Activated T-cell treated with anti-CD3 and anti-CD28 coated beads, Interleukin-2, amount 50 U/mL, for 72 hours (primary cell): ENCODE measurements around the gene C6orf58. TPM values are rescaled to one million over a fixed set of nuclear protein-coding genes. Genes with fewer than 3 reads are reported as not detected.
A peak's percentile ranks its signal among the peaks of the same experiment; 100 is the strongest.

Source experiments
- ATAC-seq, 2 donors: fragments of 150-1000 bp; cut with Tn5 transposase; replicated peaks in 1 of 2; 2 replicates each; pipeline ENCODE4 v1.10.0; 2021; ENCODE audit warnings: moderate library complexity in 2 of 2, mild to moderate bottlenecking in 1 of 2
- DNase-seq, 2 donors: peaks; one replicate each; pipeline ENCODE4 v3.0.0; 2021 to 2022; ENCODE audit warnings: mixed read lengths in 1 of 2
- H3K27ac Mint-ChIP-seq: one replicate; pipeline ENCODE4 v1.8.0; 2022; ENCODE audit warnings: mild to moderate bottlenecking, moderate library complexity, mixed read lengths
- H3K27me3 Mint-ChIP-seq: one replicate; pipeline ENCODE4 v1.8.0; 2022; ENCODE audit warnings: low read depth, mixed read lengths
- H3K36me3 Mint-ChIP-seq, 2 donors: one replicate each; pipeline ENCODE4 v1.8.0; 2022; ENCODE audit warnings: mixed read lengths in 2 of 2, mild to moderate bottlenecking in 1 of 2; ENCODE audit not compliant: insufficient read depth in 2 of 2
- H3K4me1 Mint-ChIP-seq: one replicate; pipeline ENCODE4 v1.8.0; 2022; ENCODE audit warnings: low read depth, mixed read lengths
- H3K4me3 Mint-ChIP-seq, 2 donors: one replicate each; pipeline ENCODE4 v1.8.0; 2022; ENCODE audit warnings: mild to moderate bottlenecking in 2 of 2, mixed read lengths in 2 of 2, moderate library complexity in 2 of 2
- H3K9me3 Mint-ChIP-seq, 2 donors: one replicate each; pipeline ENCODE4 v1.8.0; 2022; ENCODE audit warnings: mixed read lengths in 2 of 2
- total RNA-seq, 2 donors: library from RNA; stranded (reverse); gene quantifications; one replicate each; pipeline ENCODE4 v1.2.3, GENCODE V29; 2022

Gene C6orf58
- total RNA-seq = not detected

DNA sequence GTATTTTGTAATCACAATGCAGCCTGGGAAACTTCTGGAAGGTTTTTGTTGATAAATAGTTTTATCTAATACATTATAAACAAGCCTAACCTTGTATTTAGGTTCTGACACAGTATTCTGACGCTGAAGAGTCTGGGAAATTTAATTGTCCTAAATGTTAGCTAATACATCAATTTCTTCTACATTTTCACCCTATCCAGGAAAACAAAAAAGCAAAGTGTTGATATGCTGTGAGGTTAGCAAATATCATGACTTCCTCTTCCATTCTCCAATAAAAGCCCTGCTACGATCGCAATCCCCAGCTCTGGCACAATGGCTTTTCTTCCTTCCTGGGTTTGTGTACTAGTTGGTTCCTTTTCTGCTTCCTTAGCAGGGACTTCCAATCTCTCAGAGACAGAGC, at the start of gene C6orf58:
Gene C6orf58 (plus strand): TSS at position 301 of the 400 bp plus-strand sequence. CDS start 12 bp downstream, at position 313.
- peaks cover 5% of the 10 kb centered on the region for H3K4me1 Mint-ChIP-seq
- no peak for DNase-seq
- H3K4me3 Mint-ChIP-seq = no peak within 1 kb of the TSS
- H3K27me3 Mint-ChIP-seq = peaks cover 26% of the 10 kb centered on the region
- H3K36me3 Mint-ChIP-seq = no peaks in the 10 kb centered on the region
- H3K27ac Mint-ChIP-seq = no peak within 1 kb of the TSS
- no peak for ATAC-seq
- H3K9me3 Mint-ChIP-seq = no peaks in the 10 kb centered on the region

DNA sequence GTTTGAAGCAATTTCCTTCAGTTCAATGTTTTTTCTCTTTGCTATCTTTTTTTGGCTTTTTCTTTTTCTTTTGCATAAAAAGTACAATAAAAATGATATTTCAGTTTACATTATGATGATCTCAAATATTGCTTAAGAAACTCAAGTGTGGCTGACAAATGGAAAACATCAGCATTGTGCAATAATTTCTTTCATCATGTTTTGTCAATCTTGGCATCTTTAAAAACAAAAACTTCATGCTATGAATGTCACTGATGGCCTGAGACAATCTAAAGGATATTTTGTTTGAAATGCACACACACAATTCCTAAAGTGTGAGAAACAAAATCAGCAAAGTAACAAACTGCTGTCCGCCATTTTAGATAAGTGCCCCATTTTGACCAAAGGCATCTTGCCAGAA, 44.0 kb upstream of the C6orf58 start:
- ATAC-seq = no peak
- Mint-ChIP-seq H3K27ac (no peak overlapping the region), H3K4me3 (no peak overlapping the region), H3K36me3 (no peaks in the 10 kb centered on the region), H3K4me1 (no peaks in the 10 kb centered on the region), H3K9me3 (no peaks in the 10 kb centered on the region), H3K27me3 (peaks cover 39% of the 10 kb centered on the region)
- DNase-seq = no peak

DNA sequence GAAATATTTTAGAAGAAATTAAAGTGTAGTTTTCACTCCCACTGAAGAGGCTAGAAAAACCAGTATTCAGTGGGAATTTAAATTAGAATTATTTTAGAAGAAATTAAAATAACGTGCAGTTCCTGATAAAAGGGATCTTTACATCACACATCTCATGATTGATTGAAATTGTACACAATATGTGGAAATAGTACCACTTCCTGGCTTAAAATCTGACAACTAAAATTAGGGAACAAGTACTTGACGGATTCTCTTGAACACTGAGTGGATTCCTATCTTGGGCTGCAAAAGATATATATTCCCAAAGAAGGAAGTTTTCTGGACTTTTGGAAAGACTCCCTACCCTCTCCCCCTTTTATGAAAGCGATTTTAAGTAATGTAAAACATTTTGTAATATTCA, 43.2 kb upstream of the C6orf58 start:
- H3K9me3 Mint-ChIP-seq = no peaks in the 10 kb centered on the region
- H3K36me3 Mint-ChIP-seq = no peaks in the 10 kb centered on the region
- DNase-seq = no peak
- H3K4me1 Mint-ChIP-seq = peaks cover 1% of the 10 kb centered on the region
- no peak overlapping the region for H3K4me3 Mint-ChIP-seq
- H3K27me3 Mint-ChIP-seq = peaks cover 31% of the 10 kb centered on the region
- no peak overlapping the region for H3K27ac Mint-ChIP-seq
- no peak for ATAC-seq

DNA sequence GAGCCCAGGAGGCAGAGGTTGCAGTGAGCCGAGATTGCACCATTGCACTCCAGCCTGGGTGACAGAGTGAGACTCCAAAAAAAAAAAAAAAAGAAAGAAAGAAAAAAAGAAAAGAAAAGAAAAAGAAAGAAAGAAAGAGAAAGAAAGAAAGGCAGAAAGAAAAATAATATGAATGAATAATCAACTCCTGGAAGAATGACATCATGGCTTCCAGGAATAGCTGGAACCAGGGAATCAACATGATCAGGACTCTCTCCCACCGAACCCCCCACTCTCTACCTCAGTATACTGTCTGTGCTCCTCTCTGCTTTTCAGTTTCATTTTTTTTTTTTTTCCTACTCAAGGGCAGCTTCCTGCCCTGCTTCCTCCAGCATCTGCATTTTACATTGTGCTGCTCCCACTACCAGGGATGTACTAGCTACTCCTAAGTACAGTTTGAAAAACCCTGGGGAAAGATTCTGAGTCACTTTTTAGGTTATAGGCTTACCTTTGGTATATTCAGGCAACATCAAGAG, 38.2 kb upstream of the C6orf58 start:
- Mint-ChIP-seq H3K9me3 (no peaks in the 10 kb centered on the region), H3K27ac (no peak overlapping the region), H3K27me3 (peaks cover 30% of the 10 kb centered on the region), H3K36me3 (no peaks in the 10 kb centered on the region), H3K4me1 (peaks cover 6% of the 10 kb centered on the region), H3K4me3 (no peak overlapping the region)
- no peak for DNase-seq
- ATAC-seq = peak in 1 of 2 donors; percentile 19

DNA sequence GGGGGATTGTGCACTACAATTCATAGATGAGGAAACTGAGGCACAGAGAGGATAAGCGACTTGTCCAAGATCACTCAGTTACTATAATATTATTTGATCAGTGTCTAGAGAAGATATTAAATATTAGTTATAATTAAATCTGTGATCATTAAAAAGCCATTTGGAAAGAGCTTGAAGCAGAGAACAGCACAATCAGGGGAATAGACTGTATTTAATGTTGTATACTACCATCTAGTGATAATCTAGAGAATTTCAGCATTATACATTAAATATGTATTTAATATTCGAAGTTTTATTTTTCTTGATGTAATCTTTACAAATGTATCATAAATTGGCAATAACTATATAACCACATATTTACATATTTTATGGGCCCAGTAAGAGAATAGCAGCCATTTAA, 37.7 kb upstream of the C6orf58 start:
- Mint-ChIP-seq H3K9me3 (no peaks in the 10 kb centered on the region), H3K27me3 (peaks cover 25% of the 10 kb centered on the region), H3K4me3 (no peak overlapping the region), H3K36me3 (no peaks in the 10 kb centered on the region), H3K27ac (no peak overlapping the region), H3K4me1 (peaks cover 6% of the 10 kb centered on the region)
- DNase-seq (no peak), ATAC-seq (peak; percentile 48 to 57)

DNA sequence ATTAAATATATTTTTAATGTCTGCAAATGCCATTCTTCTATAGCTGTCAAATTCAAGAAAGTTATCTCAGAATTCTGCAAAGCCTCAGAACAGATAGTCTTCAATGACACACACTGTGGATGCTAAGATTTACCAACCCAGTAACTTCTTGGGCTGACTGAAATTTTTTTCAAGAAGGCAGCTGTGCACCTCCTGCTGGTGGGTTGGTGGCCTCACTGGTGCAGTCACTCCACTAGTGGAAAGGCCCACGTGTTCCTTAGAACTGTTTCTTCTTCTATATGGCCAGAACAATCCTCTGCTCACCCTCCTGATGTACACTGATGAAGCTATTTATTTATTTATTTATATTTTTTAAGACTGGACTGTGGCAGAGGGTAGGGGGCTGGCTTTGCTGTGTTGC, 29.8 kb upstream of the C6orf58 start:
- no peak overlapping the region for H3K27ac Mint-ChIP-seq
- H3K4me1 Mint-ChIP-seq = no peaks in the 10 kb centered on the region
- peaks cover 30% of the 10 kb centered on the region for H3K27me3 Mint-ChIP-seq
- H3K9me3 Mint-ChIP-seq = no peaks in the 10 kb centered on the region
- DNase-seq = peak; percentile 9 to 17
- H3K36me3 Mint-ChIP-seq = no peaks in the 10 kb centered on the region
- no peak overlapping the region for H3K4me3 Mint-ChIP-seq
- ATAC-seq = peak in 1 of 2 donors; percentile 25

DNA sequence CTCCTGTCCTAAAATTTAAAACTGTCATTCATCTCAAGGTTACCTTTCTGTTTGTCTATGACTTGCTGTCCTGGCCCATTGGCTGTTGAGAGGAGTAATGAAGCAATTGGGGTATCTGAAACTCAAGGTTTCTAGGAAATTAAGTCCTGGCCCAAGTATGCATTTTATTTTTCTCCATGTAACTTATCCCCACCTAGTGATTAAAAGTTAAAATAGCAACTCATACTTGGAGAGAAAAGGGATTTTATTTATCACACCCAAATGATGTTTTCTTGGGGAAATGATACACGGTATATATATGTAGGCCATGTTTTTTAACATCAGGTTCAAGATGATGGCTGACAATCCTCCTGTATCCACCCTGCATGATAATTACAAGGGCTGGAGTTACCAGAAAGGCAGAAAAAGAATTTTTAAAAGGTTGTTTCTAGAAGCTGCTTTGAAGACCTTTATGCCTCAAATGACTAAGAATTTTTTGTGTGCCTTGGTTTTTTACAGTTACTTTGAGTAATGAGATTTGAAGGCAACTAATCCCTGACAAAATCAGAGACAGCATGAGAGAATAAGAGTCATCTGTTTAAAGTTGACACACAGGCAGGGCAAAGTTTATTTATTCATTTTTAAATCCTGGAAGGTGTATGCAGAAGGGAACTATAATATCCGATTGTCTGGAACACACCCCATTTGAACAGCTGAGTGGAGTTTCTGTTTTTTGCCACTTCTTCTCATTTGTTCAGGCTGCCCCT, 28.9 kb upstream of the C6orf58 start:
- H3K27ac Mint-ChIP-seq = no peak overlapping the region
- no peaks in the 10 kb centered on the region for H3K4me1 Mint-ChIP-seq
- H3K4me3 Mint-ChIP-seq = no peak overlapping the region
- no peaks in the 10 kb centered on the region for H3K9me3 Mint-ChIP-seq
- H3K27me3 Mint-ChIP-seq = peaks cover 30% of the 10 kb centered on the region
- H3K36me3 Mint-ChIP-seq = no peaks in the 10 kb centered on the region
- ATAC-seq (no peak), DNase-seq (no peak)

DNA sequence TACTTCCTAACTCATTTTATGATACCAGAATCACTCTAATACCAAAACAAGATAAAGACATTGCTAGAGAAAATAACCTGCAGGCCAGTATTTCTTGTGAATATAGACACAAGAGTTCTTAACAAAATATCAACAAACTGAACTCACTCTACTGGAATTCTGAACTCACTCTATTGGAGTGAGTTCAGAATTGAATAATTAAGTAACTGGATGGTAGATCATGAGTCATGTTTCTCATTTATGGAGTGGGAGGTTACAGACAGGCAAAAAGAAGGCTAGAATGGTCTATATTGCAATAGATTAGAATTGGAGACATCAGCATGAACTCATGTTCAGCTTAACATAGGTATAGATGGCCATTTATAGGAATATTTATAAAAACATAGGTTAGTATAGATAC, 26.6 kb upstream of the C6orf58 start:
- no peaks in the 10 kb centered on the region for H3K36me3 Mint-ChIP-seq
- peaks cover 30% of the 10 kb centered on the region for H3K27me3 Mint-ChIP-seq
- H3K9me3 Mint-ChIP-seq = no peaks in the 10 kb centered on the region
- no peak overlapping the region for H3K27ac Mint-ChIP-seq
- H3K4me3 Mint-ChIP-seq = no peak overlapping the region
- DNase-seq (no peak), ATAC-seq (no peak)
- no peaks in the 10 kb centered on the region for H3K4me1 Mint-ChIP-seq

DNA sequence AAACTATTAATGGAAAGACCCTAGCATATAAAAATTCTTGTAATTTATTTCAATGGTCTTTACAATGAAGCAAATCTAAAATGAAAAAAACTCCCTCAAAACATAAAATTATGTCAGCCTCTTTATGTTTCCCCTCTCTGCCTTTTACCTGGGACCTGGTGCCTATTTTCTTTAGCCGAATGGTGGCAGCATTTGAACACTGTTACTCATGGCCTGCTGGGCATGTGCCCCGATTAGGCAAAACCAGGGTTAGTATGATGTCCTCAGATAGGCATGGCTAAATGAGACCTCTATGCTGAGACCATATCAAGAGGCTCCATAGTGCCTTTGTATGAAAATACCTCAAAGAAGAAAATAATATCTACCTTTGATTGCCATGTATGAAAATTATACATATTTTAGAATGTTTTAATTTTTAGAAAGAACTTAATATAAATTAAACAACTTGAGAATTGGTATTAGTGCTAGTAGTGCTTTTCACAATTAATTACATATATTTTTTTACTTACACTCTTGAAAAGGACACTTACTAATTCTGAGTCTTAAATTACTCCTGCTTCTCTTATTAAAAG, 22.5 kb upstream of the C6orf58 start:
- no peaks in the 10 kb centered on the region for H3K36me3 Mint-ChIP-seq
- ATAC-seq (peak; percentile 49 to 59), DNase-seq (peak; percentile 12 to 21)
- no peak overlapping the region for H3K4me3 Mint-ChIP-seq
- H3K4me1 Mint-ChIP-seq = no peaks in the 10 kb centered on the region
- H3K9me3 Mint-ChIP-seq = no peaks in the 10 kb centered on the region
- H3K27ac Mint-ChIP-seq = no peak overlapping the region
- H3K27me3 Mint-ChIP-seq = peaks cover 24% of the 10 kb centered on the region

DNA sequence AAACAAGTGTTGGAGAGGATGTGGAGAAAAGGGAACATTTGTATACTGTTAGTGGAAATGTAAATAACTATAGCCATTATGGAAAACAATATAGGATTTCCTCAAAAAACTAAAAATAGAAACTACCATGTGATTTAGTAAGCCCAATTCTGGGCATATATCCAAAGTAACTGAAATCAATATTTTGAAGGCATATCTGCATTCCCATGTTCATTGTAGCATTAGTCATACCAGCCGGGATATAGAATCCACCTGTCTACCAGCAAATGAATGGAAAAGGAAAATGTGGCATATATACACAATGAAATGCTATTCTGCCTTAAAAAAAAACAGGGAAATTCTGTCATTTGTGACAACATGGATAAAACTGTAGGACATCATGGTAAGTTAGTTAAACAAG, 15.3 kb upstream of the C6orf58 start:
- H3K9me3 Mint-ChIP-seq = no peaks in the 10 kb centered on the region
- H3K36me3 Mint-ChIP-seq = peaks cover 0 to 2% of the 10 kb centered on the region in 2 donors
- H3K27me3 Mint-ChIP-seq = peaks cover 11% of the 10 kb centered on the region
- no peak overlapping the region for H3K27ac Mint-ChIP-seq
- ATAC-seq = no peak
- no peaks in the 10 kb centered on the region for H3K4me1 Mint-ChIP-seq
- H3K4me3 Mint-ChIP-seq = no peak overlapping the region
- DNase-seq = no peak

DNA sequence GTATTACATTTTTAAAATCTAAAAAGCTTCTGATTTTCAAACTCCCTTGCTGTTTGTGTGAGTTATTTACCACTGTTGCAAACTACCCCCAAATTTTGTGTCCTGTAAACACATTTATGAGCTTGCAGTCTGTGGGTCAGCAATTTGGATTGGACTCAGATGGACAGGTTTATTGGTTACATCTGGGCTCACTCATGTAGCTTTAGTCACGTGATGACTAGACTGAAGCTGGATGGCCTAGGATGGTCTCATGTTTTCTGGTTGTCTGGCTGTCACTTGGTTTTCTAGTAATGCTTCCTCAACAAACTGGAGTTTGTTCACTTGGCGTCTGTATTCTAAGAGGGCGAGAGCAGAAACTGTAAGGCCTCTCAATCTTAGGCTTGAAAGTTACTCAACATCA, 12.2 kb upstream of the C6orf58 start:
- Mint-ChIP-seq H3K27me3 (peaks cover 8% of the 10 kb centered on the region), H3K27ac (no peak overlapping the region), H3K4me1 (no peaks in the 10 kb centered on the region), H3K4me3 (no peak overlapping the region), H3K9me3 (no peaks in the 10 kb centered on the region), H3K36me3 (peaks cover 0 to 2% of the 10 kb centered on the region in 2 donors)
- DNase-seq = no peak
- no peak for ATAC-seq

DNA sequence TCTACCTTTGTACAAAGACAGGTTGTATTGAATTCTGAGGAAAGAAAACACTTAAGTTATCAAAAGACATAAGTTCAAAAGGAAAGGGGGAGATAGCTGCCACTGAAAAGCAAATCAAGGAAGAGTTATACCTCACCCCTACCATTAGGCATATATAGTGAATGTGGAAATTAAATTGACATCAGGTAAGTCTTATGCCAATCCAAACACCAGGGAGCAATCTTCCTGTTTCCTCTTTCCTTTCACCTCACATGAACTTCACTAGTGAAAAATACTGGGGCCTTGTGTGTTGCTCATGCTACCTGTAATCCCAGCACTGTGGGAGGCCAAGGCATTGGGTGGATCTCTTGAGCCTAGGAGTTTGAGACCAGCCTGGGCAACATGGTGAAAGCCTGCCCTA, 10.9 kb upstream of the C6orf58 start:
- ATAC-seq (no peak), DNase-seq (no peak)
- peaks cover 0 to 2% of the 10 kb centered on the region in 2 donors for H3K36me3 Mint-ChIP-seq
- H3K27ac Mint-ChIP-seq = no peak overlapping the region
- H3K4me3 Mint-ChIP-seq = no peak overlapping the region
- H3K9me3 Mint-ChIP-seq = no peaks in the 10 kb centered on the region
- peaks cover 8% of the 10 kb centered on the region for H3K4me1 Mint-ChIP-seq
- H3K27me3 Mint-ChIP-seq = peaks cover 8% of the 10 kb centered on the region

DNA sequence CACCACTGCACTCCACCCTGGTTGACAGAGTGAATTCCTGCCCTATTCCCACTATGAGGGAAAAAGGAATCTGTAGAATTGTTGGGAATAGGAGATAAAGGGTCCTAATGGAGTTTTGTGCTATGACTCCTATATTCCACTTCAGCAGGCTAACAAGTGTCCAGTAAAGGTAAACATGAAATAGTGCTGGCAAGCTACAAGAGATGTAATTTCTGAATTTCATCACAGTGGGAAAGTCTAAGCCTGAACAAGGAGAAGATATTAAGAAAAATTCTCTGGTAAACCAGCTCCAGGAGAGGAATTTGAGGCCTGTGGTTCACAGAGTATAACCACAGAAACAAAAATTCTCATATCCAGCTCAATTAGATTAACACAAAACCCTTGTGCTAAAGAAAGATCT, 10.3 kb upstream of the C6orf58 start:
- no peak overlapping the region for H3K4me3 Mint-ChIP-seq
- H3K36me3 Mint-ChIP-seq = peaks cover 0 to 2% of the 10 kb centered on the region in 2 donors
- no peak overlapping the region for H3K27ac Mint-ChIP-seq
- ATAC-seq (no peak), DNase-seq (no peak)
- H3K27me3 Mint-ChIP-seq = peaks cover 8% of the 10 kb centered on the region
- no peaks in the 10 kb centered on the region for H3K9me3 Mint-ChIP-seq
- H3K4me1 Mint-ChIP-seq = peaks cover 14% of the 10 kb centered on the region
